Dedifferentiated amniotic fluid mesenchymal stem cell (primary cell): ENCODE results near the gene YWHAB.
"Not testable (repeated sequence)": the region's sequence is repeated elsewhere in the genome, so short reads cannot be mapped to it uniquely, and the experiment has no call there.

ENCODE experiments used
- DNase-seq: peaks from one replicate; pipeline ENCODE4 v3.0.0-alpha.2; 2016; ENCODE audit errors: extremely low spot score

The YWHAB gene

GRCh38 chr20:44885392-44886265 is at the start of gene YWHAB:
YWHAB (plus strand) TSS chr20:44885705; CDS start chr20:44901534, 15,829 bp downstream.
- DNase-seq = peak; percentile 99

- no peak for DNase-seq
Observed at GRCh38 chr20:44836601-44837120, 48.8 kb upstream of the YWHAB start.

GRCh38 chr20:44837946-44838345 is 47.6 kb upstream of the YWHAB start:
- DNase-seq = no peak

- DNase-seq = no peak
Observed at GRCh38 chr20:44838521-44838920, 47.0 kb upstream of the YWHAB start.

GRCh38 chr20:44839481-44839880 is 46.0 kb upstream of the YWHAB start:
- DNase-seq = no peak

GRCh38 chr20:44840826-44841225 is 44.7 kb upstream of the YWHAB start:
- no peak for DNase-seq

- DNase-seq = no peak
Observed at GRCh38 chr20:44841955-44842354, 43.5 kb upstream of the YWHAB start.

- DNase-seq = no peak
Observed at GRCh38 chr20:44843876-44844275, 41.6 kb upstream of the YWHAB start.

GRCh38 chr20:44848254-44849015 is 37.1 kb upstream of the YWHAB start:
- no peak for DNase-seq

GRCh38 chr20:44849703-44850102 is 35.8 kb upstream of the YWHAB start:
- DNase-seq = no peak

- DNase-seq = no peak
Observed at GRCh38 chr20:44850272-44850671, 35.2 kb upstream of the YWHAB start.

GRCh38 chr20:44850837-44851236 is 34.7 kb upstream of the YWHAB start:
- no peak for DNase-seq

- no peak for DNase-seq
Observed at GRCh38 chr20:44851545-44851944, 34.0 kb upstream of the YWHAB start.

GRCh38 chr20:44856442-44856841 is 29.1 kb upstream of the YWHAB start:
- no peak for DNase-seq

GRCh38 chr20:44856856-44857448 is 28.6 kb upstream of the YWHAB start:
- DNase-seq = no peak

- no peak for DNase-seq
Observed at GRCh38 chr20:44858606-44859360, 26.7 kb upstream of the YWHAB start.

GRCh38 chr20:44861531-44862006 is 23.9 kb upstream of the YWHAB start:
- DNase-seq = no peak

GRCh38 chr20:44862286-44862685 is 23.2 kb upstream of the YWHAB start:
- DNase-seq = no peak

- not testable (repeated sequence) for DNase-seq
Observed at GRCh38 chr20:44863365-44864084, 22.0 kb upstream of the YWHAB start.

- not testable (repeated sequence) for DNase-seq
Observed at GRCh38 chr20:44864493-44864892, 21.0 kb upstream of the YWHAB start.
